WTC11 (cell line): ENCODE data around the gene FSTL4. TPM values are rescaled to one million over a fixed set of nuclear protein-coding genes. Genes with fewer than 3 reads are reported as not detected.

Experiments used
- ATAC-seq: fragments of 200-7000 bp; cut with Tn5 transposase; 2 replicates; pipeline ENCODE4 v1.10.0; 2021; ENCODE audit warnings: mild to moderate bottlenecking, moderate library complexity
- CTCF ChIA-PET: fragments of 300-600 bp; sonication (Branson Sonifier 250); formaldehyde crosslinking; loops from one replicate; lab custom pipeline; 2021; ENCODE audit warnings: antibody characterized with exemption; lab: Charles Lee
- POLR2A ChIA-PET: fragments of 350-600 bp; sonication (Branson Sonifier 250); formaldehyde crosslinking; loops from one replicate; lab custom pipeline; 2021; ENCODE audit warnings: antibody characterized with exemption; lab: Charles Lee
- DNase-seq: peaks from one replicate; pipeline ENCODE4 v3.0.0; 2021; ENCODE audit warnings: low spot score
- H3K27ac Mint-ChIP-seq: 2 replicates; pipeline ENCODE4 v1.8.0; 2021; ENCODE audit warnings: mixed read lengths
- H3K27me3 Mint-ChIP-seq: 2 replicates; pipeline ENCODE4 v1.8.0; 2021; ENCODE audit warnings: low read depth, mild to moderate bottlenecking, moderate library complexity, mixed read lengths
- H3K36me3 Mint-ChIP-seq: 2 replicates; pipeline ENCODE4 v1.8.0; 2021; ENCODE audit warnings: mixed read lengths
- H3K4me1 Mint-ChIP-seq: 2 replicates; pipeline ENCODE4 v1.8.0; 2022; ENCODE audit warnings: mixed read lengths
- H3K4me3 Mint-ChIP-seq: 2 replicates; pipeline ENCODE4 v1.8.0; 2021; ENCODE audit warnings: mild to moderate bottlenecking, moderate library complexity, mixed read lengths
- H3K9me3 Mint-ChIP-seq: 2 replicates; pipeline ENCODE4 v1.8.0; 2021; ENCODE audit warnings: mixed read lengths
- AFF4 ChIP-seq: sonication (generic); formaldehyde crosslinking; IDR thresholded peaks from 2 replicates; pipeline ENCODE4 v1.8.1; 2023; ENCODE audit warnings: mild to moderate bottlenecking, missing genetic modification reagents, borderline replicate concordance
- ATF1 ChIP-seq: sonication (generic); formaldehyde crosslinking; IDR thresholded peaks from 2 replicates; pipeline ENCODE4 v1.8.1; 2023; ENCODE audit warnings: mild to moderate bottlenecking, moderate library complexity, missing genetic modification reagents
- ATF3 ChIP-seq: sonication (generic); formaldehyde crosslinking; conservative IDR thresholded peaks from 2 replicates; pipeline ENCODE4 v1.8.1; 2022; ENCODE audit warnings: mild to moderate bottlenecking, missing genetic modification reagents
- ERG ChIP-seq: fragments of 250-450 bp; sonication (Bioruptor Pico); IDR thresholded peaks from 2 replicates; pipeline ENCODE4 v1.8.0; 2021; ENCODE audit warnings: mild to moderate bottlenecking
- FOXK1 ChIP-seq: sonication (generic); formaldehyde crosslinking; IDR thresholded peaks from 2 replicates; pipeline ENCODE4 v1.8.0; 2022; ENCODE audit warnings: mild to moderate bottlenecking, moderate library complexity, missing genetic modification reagents
- HMGXB4 ChIP-seq: sonication (generic); formaldehyde crosslinking; IDR thresholded peaks from 2 replicates; pipeline ENCODE4 v1.8.1; 2023; ENCODE audit warnings: mild to moderate bottlenecking, moderate library complexity, missing genetic modification reagents
- IRF1 ChIP-seq: sonication (generic); formaldehyde crosslinking; IDR thresholded peaks from 2 replicates; pipeline ENCODE4 v1.8.0; 2023; ENCODE audit warnings: missing genetic modification reagents
- JUN ChIP-seq: sonication (generic); formaldehyde crosslinking; IDR thresholded peaks from 2 replicates; pipeline ENCODE4 v1.8.0; 2023; ENCODE audit warnings: mild to moderate bottlenecking, missing genetic modification reagents
- MAX ChIP-seq: sonication (generic); formaldehyde crosslinking; IDR thresholded peaks from 2 replicates; pipeline ENCODE4 v1.8.0; 2022; ENCODE audit warnings: mild to moderate bottlenecking, missing genetic modification reagents
- MLX ChIP-seq: sonication (generic); formaldehyde crosslinking; IDR thresholded peaks from 2 replicates; pipeline ENCODE4 v1.8.1; 2023; ENCODE audit warnings: mild to moderate bottlenecking, missing genetic modification reagents, moderate library complexity
- NFATC4 ChIP-seq: fragments of 250-450 bp; sonication (Bioruptor Pico); IDR thresholded peaks from 2 replicates; pipeline ENCODE4 v1.9.0; 2021; ENCODE audit warnings: mild to moderate bottlenecking
- NR3C1 ChIP-seq: sonication (generic); formaldehyde crosslinking; conservative IDR thresholded peaks from 2 replicates; pipeline ENCODE4 v1.8.1; 2023; ENCODE audit warnings: low read depth, mild to moderate bottlenecking, missing genetic modification reagents
- SMAD4 ChIP-seq: sonication (generic); formaldehyde crosslinking; IDR thresholded peaks from 2 replicates; pipeline ENCODE4 v1.8.0; 2022; ENCODE audit warnings: mild to moderate bottlenecking, missing genetic modification reagents
- STAT6 ChIP-seq: sonication (generic); formaldehyde crosslinking; conservative IDR thresholded peaks from 2 replicates; pipeline ENCODE4 v1.8.1; 2023; ENCODE audit warnings: mild to moderate bottlenecking, low read depth, missing genetic modification reagents, moderate library complexity
- TCF7 ChIP-seq: sonication (generic); formaldehyde crosslinking; IDR thresholded peaks from 2 replicates; pipeline ENCODE4 v1.8.0; 2022; ENCODE audit warnings: mild to moderate bottlenecking, low read depth, missing genetic modification reagents, moderate library complexity
- TEAD1 ChIP-seq: sonication (generic); formaldehyde crosslinking; IDR thresholded peaks from 2 replicates; pipeline ENCODE4 v1.8.0; 2022; ENCODE audit warnings: mild to moderate bottlenecking, missing genetic modification reagents
- ZNF425 ChIP-seq: fragments of 250-450 bp; sonication (Bioruptor Pico); conservative IDR thresholded peaks from 2 replicates; pipeline ENCODE4 v1.9.0; 2021; ENCODE audit warnings: mild to moderate bottlenecking
- total RNA-seq: library from RNA; stranded (reverse); gene quantifications from 3 replicates; pipeline ENCODE4 v1.2.3, GENCODE V29; 2021

The FSTL4 gene
- total RNA-seq, 1 experiment from 2014 or later: 6.1 TPM

GRCh38 chr5:133324926-133325325 is 287.4 kb downstream of the FSTL4 start:
- POLR2A ChIA-PET: no interaction called here
- H3K4me3 Mint-ChIP-seq: no peak overlapping the region
- no peaks in the 10 kb centered on the region for H3K36me3 Mint-ChIP-seq
- ATAC-seq (no peak), DNase-seq (no peak)
- TF ChIP-seq IRF1 (CRISPR knock-in tag) (no peak), ATF3 (CRISPR knock-in tag) (no peak), ATF1 (no peak), MAX (CRISPR knock-in tag) (no peak)
- TF ChIP-seq, all 79 proteins: peak for 0
- H3K4me1 Mint-ChIP-seq: peaks cover 59% of the 10 kb centered on the region
- H3K27me3 Mint-ChIP-seq: peaks cover 71% of the 10 kb centered on the region
- CTCF ChIA-PET: interaction anchor here (3.1 kb wide), 1 partner anchor 8 kb away, joined by 20 read pairs; no protein-coding TSS in a partner anchor
- H3K27ac Mint-ChIP-seq: no peak overlapping the region
- no peaks in the 10 kb centered on the region for H3K9me3 Mint-ChIP-seq

- Mint-ChIP-seq H3K9me3 (no peaks in the 10 kb centered on the region), H3K4me3 (no peak overlapping the region), H3K36me3 (no peaks in the 10 kb centered on the region), H3K4me1 (peaks cover 57% of the 10 kb centered on the region), H3K27me3 (peaks cover 60% of the 10 kb centered on the region), H3K27ac (no peak overlapping the region)
- POLR2A ChIA-PET: no interaction called here
- DNase-seq (no peak), ATAC-seq (no peak)
- CTCF ChIA-PET: interaction anchor here (0.9 kb wide), 1 partner anchor 62 kb away, joined by 3 read pairs; no protein-coding TSS in a partner anchor
- TF ChIP-seq FOXK1 (CRISPR knock-in tag) (no peak), SMAD4 (CRISPR knock-in tag) (no peak), ERG (no peak), TEAD1 (CRISPR knock-in tag) (no peak), NR3C1 (CRISPR knock-in tag) (no peak), NFATC4 (CRISPR knock-in tag) (no peak), TCF7 (CRISPR knock-in tag) (no peak), AFF4 (CRISPR knock-in tag) (no peak), MLX (CRISPR knock-in tag) (no peak), HMGXB4 (CRISPR knock-in tag) (no peak), STAT6 (no peak), JUN (CRISPR knock-in tag) (no peak), ZNF425 (CRISPR knock-in tag) (no peak), ATF1 (no peak)
Observed at GRCh38 chr5:133323494-133324457, 288.6 kb downstream of the FSTL4 start.
